Smooth muscle cell of trachea (primary cell): ENCODE data around the gene HAX1. TPM values are rescaled to one million over a fixed set of nuclear protein-coding genes. Genes with fewer than 3 reads are reported as not detected.

ENCODE experiments used
- total RNA-seq: library from RNA; depleted of rRNA; stranded (reverse); fragments of >200 nt; gene quantifications from 2 replicates; pipeline ENCODE4 v1.2.1, GENCODE V29; 2014

HAX1 gene
- total RNA-seq, result 92.8 and 116 TPM in 2 replicates

GRCh38 chr1:154272217-154272998, at the start of gene HAX1:
Gene HAX1, plus strand, starts transcription at chr1:154272629. Its CDS starts 95 bp downstream, at chr1:154272724.

GRCh38 chr1:154320882-154321608, 48.6 kb downstream of the HAX1 start, which contains the start of gene AQP10:
Gene AQP10, plus strand, starts transcription at chr1:154321093. Its CDS starts 63 bp downstream, at chr1:154321156.

GRCh38 chr1:154324669-154325582, 52.5 kb downstream of the HAX1 start, which contains the start of gene ATP8B2:
Gene ATP8B2, plus strand, starts transcription at chr1:154325525. Its CDS starts 2,617 bp downstream, at chr1:154328142.

Other genes starting within 250 kb of the HAX1 start
- 0.15 and 0.17 TPM in 2 replicates for gene NUP210L, start 117.6 kb upstream of the HAX1 start, total RNA-seq
- 377 and 890 TPM in 2 replicates for gene TPM3, start 80.5 kb upstream of the HAX1 start, total RNA-seq
- not detected in 2 replicates for gene CFAP141, start 66.3 kb upstream of the HAX1 start, total RNA-seq
- gene UBAP2L, start 51.7 kb upstream of the HAX1 start, total RNA-seq, result 64.7 and 75.3 TPM in 2 replicates
- under 0.01 TPM in 1 of 2 replicates, not detected in the other for gene AQP10, start 48.5 kb downstream of the HAX1 start, total RNA-seq
- gene ATP8B2, start 52.9 kb downstream of the HAX1 start, total RNA-seq, result 211 and 445 TPM in 2 replicates
- gene IL6R, start 132.7 kb downstream of the HAX1 start, total RNA-seq, result 16.9 and 35.6 TPM in 2 replicates
- gene TDRD10, start 229.6 kb downstream of the HAX1 start, total RNA-seq, result 0.17 TPM in 1 of 2 replicates, not detected in the other
- gene SHE, start 229.8 kb downstream of the HAX1 start, total RNA-seq, result under 0.01 and 0.15 TPM in 2 replicates